ENCODE measurements around the gene ASCC3.
"Not testable (repeated sequence)": the region's sequence is repeated elsewhere in the genome, so short reads cannot be mapped to it uniquely, and the experiment has no call there.

ASCC3 gene

GRCh38 chr6:100862063-100862462 lies 19.1 kb downstream of the ASCC3 start:
- Mint-ChIP-seq H3K4me3 (no peak overlapping the region), H3K27ac (no peak overlapping the region), H3K9me3 (peaks cover 17% of the 10 kb centered on the region), H3K36me3 (ENCODE audit: low read depth) (peaks cover 70% of the 10 kb centered on the region), H3K4me1 (ENCODE audit: low read depth) (peaks cover 2% of the 10 kb centered on the region), H3K27me3 (ENCODE audit: low read depth) (no peaks in the 10 kb centered on the region)
- DNase-seq (ENCODE audit: low spot score): no peak

GRCh38 chr6:100856146-100856545 lies 25.0 kb downstream of the ASCC3 start:
- H3K27me3 Mint-ChIP-seq (ENCODE audit: low read depth): no peaks in the 10 kb centered on the region
- no peak overlapping the region for H3K27ac Mint-ChIP-seq
- peaks cover 68% of the 10 kb centered on the region for H3K36me3 Mint-ChIP-seq (ENCODE audit: low read depth)
- no peak overlapping the region for H3K4me3 Mint-ChIP-seq
- H3K4me1 Mint-ChIP-seq (ENCODE audit: low read depth): peaks cover 2% of the 10 kb centered on the region
- H3K9me3 Mint-ChIP-seq: peaks cover 34% of the 10 kb centered on the region
- DNase-seq (ENCODE audit: low spot score): no peak

GRCh38 chr6:100851819-100852218 lies 29.3 kb downstream of the ASCC3 start:
- Mint-ChIP-seq H3K27ac (no peak overlapping the region), H3K36me3 (ENCODE audit: low read depth) (peaks cover 47% of the 10 kb centered on the region), H3K4me3 (no peak overlapping the region), H3K9me3 (peaks cover 15% of the 10 kb centered on the region), H3K27me3 (ENCODE audit: low read depth) (no peaks in the 10 kb centered on the region), H3K4me1 (ENCODE audit: low read depth) (peaks cover 5% of the 10 kb centered on the region)
- no peak for DNase-seq (ENCODE audit: low spot score)

- H3K36me3 Mint-ChIP-seq (ENCODE audit: low read depth): peaks cover 37% of the 10 kb centered on the region
- H3K27ac Mint-ChIP-seq: no peak overlapping the region
- H3K9me3 Mint-ChIP-seq: peaks cover 3% of the 10 kb centered on the region
- H3K4me3 Mint-ChIP-seq: no peak overlapping the region
- peaks cover 13% of the 10 kb centered on the region for H3K4me1 Mint-ChIP-seq (ENCODE audit: low read depth)
- DNase-seq (ENCODE audit: low spot score): no peak
- no peaks in the 10 kb centered on the region for H3K27me3 Mint-ChIP-seq (ENCODE audit: low read depth)
Measured at GRCh38 chr6:100850174-100850573, 31.0 kb downstream of the ASCC3 start.

- H3K27ac Mint-ChIP-seq: no peak overlapping the region
- peaks cover 20% of the 10 kb centered on the region for H3K36me3 Mint-ChIP-seq (ENCODE audit: low read depth)
- no peaks in the 10 kb centered on the region for H3K9me3 Mint-ChIP-seq
- no peaks in the 10 kb centered on the region for H3K27me3 Mint-ChIP-seq (ENCODE audit: low read depth)
- DNase-seq (ENCODE audit: low spot score): no peak
- H3K4me1 Mint-ChIP-seq (ENCODE audit: low read depth): peaks cover 13% of the 10 kb centered on the region
- no peak overlapping the region for H3K4me3 Mint-ChIP-seq
Measured at GRCh38 chr6:100846276-100846675, 34.9 kb downstream of the ASCC3 start.

GRCh38 chr6:100845676-100846075 lies 35.5 kb downstream of the ASCC3 start:
- Mint-ChIP-seq H3K27me3 (ENCODE audit: low read depth) (no peaks in the 10 kb centered on the region), H3K4me1 (ENCODE audit: low read depth) (peaks cover 13% of the 10 kb centered on the region), H3K4me3 (no peak overlapping the region), H3K9me3 (no peaks in the 10 kb centered on the region), H3K27ac (no peak overlapping the region), H3K36me3 (ENCODE audit: low read depth) (peaks cover 22% of the 10 kb centered on the region)
- no peak for DNase-seq (ENCODE audit: low spot score)

- Mint-ChIP-seq H3K27me3 (ENCODE audit: low read depth) (no peaks in the 10 kb centered on the region), H3K9me3 (no peaks in the 10 kb centered on the region), H3K36me3 (ENCODE audit: low read depth) (peaks cover 23% of the 10 kb centered on the region), H3K4me3 (no peak overlapping the region), H3K4me1 (ENCODE audit: low read depth) (no peaks in the 10 kb centered on the region), H3K27ac (no peak overlapping the region)
- DNase-seq (ENCODE audit: low spot score): no peak
Measured at GRCh38 chr6:100839419-100839818, 41.7 kb downstream of the ASCC3 start.

- H3K4me1 Mint-ChIP-seq (ENCODE audit: low read depth): no peaks in the 10 kb centered on the region
- H3K9me3 Mint-ChIP-seq: no peaks in the 10 kb centered on the region
- DNase-seq (ENCODE audit: low spot score): no peak
- peaks cover 23% of the 10 kb centered on the region for H3K36me3 Mint-ChIP-seq (ENCODE audit: low read depth)
- no peak overlapping the region for H3K27ac Mint-ChIP-seq
- H3K27me3 Mint-ChIP-seq (ENCODE audit: low read depth): no peaks in the 10 kb centered on the region
- no peak overlapping the region for H3K4me3 Mint-ChIP-seq
Measured at GRCh38 chr6:100838011-100838410, 43.1 kb downstream of the ASCC3 start.

- peaks cover 29% of the 10 kb centered on the region for H3K36me3 Mint-ChIP-seq (ENCODE audit: low read depth)
- H3K27me3 Mint-ChIP-seq (ENCODE audit: low read depth): no peaks in the 10 kb centered on the region
- no peaks in the 10 kb centered on the region for H3K4me1 Mint-ChIP-seq (ENCODE audit: low read depth)
- H3K27ac Mint-ChIP-seq: no peak overlapping the region
- no peak for DNase-seq (ENCODE audit: low spot score)
- H3K9me3 Mint-ChIP-seq: no peaks in the 10 kb centered on the region
- H3K4me3 Mint-ChIP-seq: no peak overlapping the region
Measured at GRCh38 chr6:100833972-100834574, 47.1 kb downstream of the ASCC3 start.

- not testable (repeated sequence) for H3K4me3 Mint-ChIP-seq; H3K4me1 Mint-ChIP-seq (ENCODE audit: low read depth); H3K9me3 Mint-ChIP-seq; H3K27me3 Mint-ChIP-seq (ENCODE audit: low read depth); DNase-seq (ENCODE audit: low spot score); H3K27ac Mint-ChIP-seq
- H3K36me3 Mint-ChIP-seq (ENCODE audit: low read depth): peaks cover 33% of the 10 kb centered on the region
Measured at GRCh38 chr6:100829077-100829595, 52.0 kb downstream of the ASCC3 start.

- H3K4me3 Mint-ChIP-seq: no peak overlapping the region
- H3K4me1 Mint-ChIP-seq (ENCODE audit: low read depth): peaks cover 2% of the 10 kb centered on the region
- DNase-seq (ENCODE audit: low spot score): no peak
- H3K27me3 Mint-ChIP-seq (ENCODE audit: low read depth): no peaks in the 10 kb centered on the region
- H3K27ac Mint-ChIP-seq: no peak overlapping the region
- H3K36me3 Mint-ChIP-seq (ENCODE audit: low read depth): peaks cover 43% of the 10 kb centered on the region
- H3K9me3 Mint-ChIP-seq: peaks cover 7% of the 10 kb centered on the region
Measured at GRCh38 chr6:100823041-100823440, 58.1 kb downstream of the ASCC3 start.

GRCh38 chr6:100818066-100818465 lies 63.1 kb downstream of the ASCC3 start:
- Mint-ChIP-seq H3K36me3 (ENCODE audit: low read depth) (peaks cover 65% of the 10 kb centered on the region), H3K27ac (no peak overlapping the region), H3K27me3 (ENCODE audit: low read depth) (no peaks in the 10 kb centered on the region), H3K4me3 (no peak overlapping the region), H3K9me3 (peaks cover 26% of the 10 kb centered on the region), H3K4me1 (ENCODE audit: low read depth) (peaks cover 2% of the 10 kb centered on the region)
- no peak for DNase-seq (ENCODE audit: low spot score)

GRCh38 chr6:100810015-100810414 lies 71.1 kb downstream of the ASCC3 start:
- no peak overlapping the region for H3K27ac Mint-ChIP-seq
- no peaks in the 10 kb centered on the region for H3K9me3 Mint-ChIP-seq
- no peaks in the 10 kb centered on the region for H3K27me3 Mint-ChIP-seq (ENCODE audit: low read depth)
- no peak overlapping the region for H3K4me3 Mint-ChIP-seq
- H3K36me3 Mint-ChIP-seq (ENCODE audit: low read depth): peaks cover 20% of the 10 kb centered on the region
- no peak for DNase-seq (ENCODE audit: low spot score)
- peaks cover 10% of the 10 kb centered on the region for H3K4me1 Mint-ChIP-seq (ENCODE audit: low read depth)

GRCh38 chr6:100809346-100809745 lies 71.8 kb downstream of the ASCC3 start:
- Mint-ChIP-seq H3K27ac (no peak overlapping the region), H3K36me3 (ENCODE audit: low read depth) (peaks cover 23% of the 10 kb centered on the region), H3K4me3 (no peak overlapping the region), H3K4me1 (ENCODE audit: low read depth) (peaks cover 12% of the 10 kb centered on the region), H3K27me3 (ENCODE audit: low read depth) (no peaks in the 10 kb centered on the region), H3K9me3 (no peaks in the 10 kb centered on the region)
- no peak for DNase-seq (ENCODE audit: low spot score)
